22Rv1 (cell line): ENCODE data around the gene FOXL2.

Experiments
- ZFX ChIP-seq: fragments of 450-650 bp; IDR thresholded peaks from 2 replicates; pipeline ENCODE4 v1.6.1; 2017; ENCODE audit warnings: antibody characterized with exemption, borderline replicate concordance
- TF ChIP-seq, protein P1 (sequence below): fragments of 450-650 bp; IDR thresholded peaks from 2 replicates; pipeline ENCODE4 v1.5.1; 2017; ENCODE audit warnings: mild to moderate bottlenecking

DNA sequence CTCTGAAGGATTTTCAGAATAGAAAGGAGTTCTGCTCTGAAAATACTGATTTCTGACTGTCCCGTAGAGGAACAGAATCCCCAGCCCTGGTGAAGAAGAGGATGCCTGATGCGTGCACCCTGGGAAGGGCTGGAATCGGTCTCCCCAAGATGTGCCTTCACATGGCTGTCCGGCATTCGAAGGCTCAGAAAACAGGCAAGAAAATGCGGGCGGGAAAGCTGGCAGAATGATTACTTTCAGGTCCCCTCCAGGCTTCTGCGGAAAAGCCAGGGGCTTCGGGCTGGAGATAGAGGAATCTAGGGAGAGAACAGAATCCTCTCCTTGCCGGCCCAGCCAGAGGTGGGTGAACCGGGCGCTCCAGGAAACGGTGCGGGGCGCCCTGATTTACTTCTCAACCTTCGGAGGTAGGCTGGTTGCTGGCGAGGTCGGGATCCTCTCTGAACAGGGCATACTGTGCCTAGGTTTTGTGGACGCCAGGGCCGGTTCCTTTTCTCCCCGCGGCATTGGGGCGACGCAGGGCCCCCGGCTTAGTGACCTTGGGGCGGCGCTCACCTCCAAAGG is 2.6 kb upstream of the FOXL2 start:
- TF ChIP-seq, protein P1, sequence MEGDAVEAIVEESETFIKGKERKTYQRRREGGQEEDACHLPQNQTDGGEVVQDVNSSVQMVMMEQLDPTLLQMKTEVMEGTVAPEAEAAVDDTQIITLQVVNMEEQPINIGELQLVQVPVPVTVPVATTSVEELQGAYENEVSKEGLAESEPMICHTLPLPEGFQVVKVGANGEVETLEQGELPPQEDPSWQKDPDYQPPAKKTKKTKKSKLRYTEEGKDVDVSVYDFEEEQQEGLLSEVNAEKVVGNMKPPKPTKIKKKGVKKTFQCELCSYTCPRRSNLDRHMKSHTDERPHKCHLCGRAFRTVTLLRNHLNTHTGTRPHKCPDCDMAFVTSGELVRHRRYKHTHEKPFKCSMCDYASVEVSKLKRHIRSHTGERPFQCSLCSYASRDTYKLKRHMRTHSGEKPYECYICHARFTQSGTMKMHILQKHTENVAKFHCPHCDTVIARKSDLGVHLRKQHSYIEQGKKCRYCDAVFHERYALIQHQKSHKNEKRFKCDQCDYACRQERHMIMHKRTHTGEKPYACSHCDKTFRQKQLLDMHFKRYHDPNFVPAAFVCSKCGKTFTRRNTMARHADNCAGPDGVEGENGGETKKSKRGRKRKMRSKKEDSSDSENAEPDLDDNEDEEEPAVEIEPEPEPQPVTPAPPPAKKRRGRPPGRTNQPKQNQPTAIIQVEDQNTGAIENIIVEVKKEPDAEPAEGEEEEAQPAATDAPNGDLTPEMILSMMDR = no peak
- TF ChIP-seq ZFX = no peak
